GM12873 (cell line): ENCODE results near the gene MTPN.

Experiments used
- CTCF ChIP-seq: IDR thresholded peaks from 2 replicates; pipeline ENCODE4 v1.5.1; 2012; ENCODE audit warnings: low read depth, mild to moderate bottlenecking, moderate library complexity, low read length, control low read depth; ENCODE audit not compliant: insufficient read depth; ENCODE audit errors: missing control alignments

Gene MTPN

DNA sequence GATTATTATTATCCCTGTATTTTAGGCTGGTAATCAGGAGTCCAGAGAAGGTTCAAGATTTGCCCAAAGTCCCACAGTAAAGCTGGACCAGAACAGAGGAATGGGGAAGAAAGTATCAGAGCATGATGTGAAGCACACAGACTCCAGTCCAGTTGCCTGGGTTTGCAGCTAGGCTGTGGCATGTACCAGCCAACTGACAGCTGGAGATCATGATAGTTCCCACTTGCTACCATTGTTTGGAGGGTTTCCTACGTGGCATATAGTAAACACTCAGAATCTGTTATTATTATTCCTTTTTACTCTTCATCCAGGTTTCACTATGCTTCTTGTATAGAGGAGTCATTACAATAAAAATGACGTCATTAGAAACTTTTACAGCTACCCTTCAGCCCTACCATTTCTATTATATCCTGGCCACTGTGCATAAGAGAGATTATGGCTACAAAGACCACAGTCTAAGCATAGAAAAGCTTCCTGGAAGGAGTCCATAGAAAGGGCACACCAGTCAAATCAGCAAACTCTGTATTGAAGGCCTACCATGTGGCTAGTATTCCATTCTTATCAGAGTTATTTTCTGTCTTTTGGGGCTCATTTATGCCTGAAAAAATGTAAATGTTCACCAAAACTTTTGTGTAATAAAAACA is 66.6 kb downstream of the MTPN start:
- TF ChIP-seq CTCF = no peak

DNA sequence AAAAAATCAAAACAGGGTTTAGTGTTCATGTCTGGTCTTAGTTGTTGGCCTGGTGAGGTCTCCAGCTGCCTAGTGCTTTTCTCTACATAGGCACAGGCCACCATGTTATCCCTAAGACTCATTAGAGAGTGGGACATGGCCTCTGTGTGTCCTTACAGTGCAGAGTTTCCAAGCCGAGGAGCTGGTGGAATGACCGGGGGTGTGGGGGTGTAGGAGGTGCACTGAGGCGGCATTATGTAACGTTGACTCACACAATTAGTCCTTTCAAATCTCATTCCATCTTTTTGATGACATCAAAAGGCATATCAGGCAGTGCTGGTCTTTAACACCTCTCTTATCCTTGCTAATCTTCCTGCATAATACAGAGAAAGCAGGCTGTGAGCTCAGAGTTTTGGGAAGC is 71.3 kb downstream of the MTPN start:
- no peak for TF ChIP-seq CTCF

- TF ChIP-seq CTCF = no peak
These were observed 71.8 kb downstream of the MTPN start for GRCh38 chr7:135905355-135905754.

DNA sequence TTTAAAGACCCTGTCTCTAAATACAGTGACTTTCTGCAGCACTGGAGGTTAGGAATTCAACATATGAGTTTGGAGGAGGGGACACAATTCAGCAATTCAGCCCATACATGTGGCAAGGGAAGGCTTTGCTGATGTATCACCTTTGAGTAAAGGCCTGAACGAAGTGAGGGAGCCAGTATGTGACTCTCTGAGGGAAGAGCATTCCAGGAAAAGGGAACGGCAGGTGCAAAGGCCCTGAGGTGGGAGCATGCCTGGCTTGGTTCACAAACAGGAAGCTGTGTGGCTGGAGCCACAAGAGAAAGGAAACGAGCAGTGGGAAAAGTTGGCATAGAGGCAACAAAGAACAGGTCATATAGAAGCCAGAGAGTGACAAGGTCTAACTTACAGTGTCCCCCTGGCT is 72.9 kb downstream of the MTPN start:
- TF ChIP-seq CTCF = no peak

DNA sequence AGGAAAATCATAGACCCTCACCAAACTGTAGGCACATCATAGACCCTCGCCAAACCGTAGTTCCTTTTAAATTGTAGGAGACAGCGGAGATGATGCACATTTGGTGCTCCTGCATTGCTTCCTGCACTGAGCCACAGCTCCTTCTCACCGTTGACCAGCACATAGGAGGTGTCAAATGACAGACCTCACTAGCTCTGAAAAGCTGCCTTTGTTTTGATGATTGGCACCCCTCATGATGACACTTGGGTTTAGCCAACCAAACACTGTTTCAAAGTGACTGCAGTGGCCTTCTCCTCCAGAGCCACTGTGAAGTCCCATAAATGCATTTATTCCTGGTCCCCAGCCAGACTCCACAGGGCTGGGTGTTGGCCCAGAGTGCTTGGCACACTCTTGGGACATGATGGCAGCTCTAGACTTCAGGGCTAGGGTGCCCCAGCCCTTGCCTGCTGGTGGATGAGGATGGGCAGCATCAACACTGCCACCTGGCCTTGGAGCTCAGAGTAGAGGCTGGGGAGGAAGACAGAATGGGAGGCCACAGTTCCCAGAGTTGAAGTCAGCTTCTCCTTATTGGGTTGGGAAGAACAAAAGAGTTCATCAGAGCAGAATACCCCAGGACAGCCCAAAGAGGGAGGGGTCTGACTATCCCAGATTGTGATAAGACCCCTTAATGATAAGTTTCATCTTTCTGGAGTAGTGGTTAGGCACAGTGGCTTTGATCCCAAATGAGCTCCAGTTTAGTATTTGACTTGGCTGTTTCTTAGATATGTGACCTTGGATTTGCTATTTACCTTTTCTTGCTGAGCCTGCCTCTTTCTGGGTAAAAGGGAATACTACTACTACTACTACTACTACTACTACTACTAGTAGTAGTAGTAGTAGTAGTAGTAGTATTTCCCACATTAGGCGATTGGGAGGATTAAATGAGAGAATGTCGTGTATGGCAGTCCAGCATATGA is 75.3 kb downstream of the MTPN start:
- no peak for TF ChIP-seq CTCF

DNA sequence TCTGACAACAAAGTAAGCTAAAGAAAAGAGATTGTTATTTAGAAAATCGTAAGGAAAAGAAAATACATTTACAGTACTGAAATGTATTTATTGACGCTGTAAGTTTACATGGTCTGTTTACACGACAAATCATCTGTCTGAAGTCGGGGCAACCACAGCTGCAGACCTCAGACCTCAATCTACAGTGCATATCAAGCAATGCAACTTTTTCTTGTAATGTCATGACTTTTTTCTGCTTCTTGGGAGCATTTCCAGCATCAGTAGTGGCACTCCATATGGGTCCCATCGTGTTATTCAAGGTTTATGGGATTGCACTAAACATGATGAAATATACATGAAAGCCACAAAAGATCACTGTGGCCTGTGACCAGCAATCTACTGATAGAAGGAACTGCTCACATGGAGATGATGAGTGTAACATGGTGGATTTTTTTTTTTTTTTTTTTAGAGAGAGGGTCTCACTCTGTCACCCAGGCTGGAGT is 77.1 kb downstream of the MTPN start:
- no peak for TF ChIP-seq CTCF

DNA sequence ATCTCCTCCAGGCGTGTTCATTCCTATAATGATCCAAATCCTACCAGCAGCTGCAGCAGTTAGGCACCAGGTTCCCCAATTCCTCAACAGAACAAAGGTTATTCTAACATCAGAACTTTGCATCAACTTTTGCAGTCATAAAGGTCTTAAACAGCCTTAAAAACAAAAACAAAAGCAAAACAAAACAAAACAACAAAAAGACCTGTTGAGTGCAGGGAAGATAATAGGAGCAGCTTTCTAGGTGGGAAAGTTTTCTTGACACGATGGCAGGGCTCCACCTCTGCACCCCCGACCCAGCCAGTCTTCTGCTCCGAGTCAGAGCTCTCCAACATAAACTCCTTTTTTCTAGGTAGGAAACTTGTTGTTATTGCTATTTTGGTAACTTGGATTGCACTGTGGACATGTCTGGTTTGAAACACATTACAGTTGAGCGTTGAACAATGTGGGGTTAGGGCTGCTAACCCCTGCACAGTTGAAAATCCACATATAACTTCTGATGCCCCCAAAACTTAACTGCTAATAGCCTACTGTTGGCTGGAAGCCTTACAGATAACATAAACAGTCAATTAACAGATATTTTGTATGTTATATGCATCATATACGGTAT is 77.6 kb downstream of the MTPN start:
- TF ChIP-seq CTCF = no peak
